RWPE2 (cell line): ENCODE measurements around the gene FGF1.

ENCODE experiments used
- ATAC-seq: fragments of 200-7000 bp; cut with Tn5 transposase; 3 replicates; pipeline ENCODE4 v1.9.1; 2021; ENCODE audit warnings: low read depth
- DNase-seq: peaks from one replicate; pipeline ENCODE4 v3.0.0-alpha.2; 2020; ENCODE audit warnings: low spot score
- H3K27ac ChIP-seq: fragments of 450-650 bp; 2 replicates; pipeline ENCODE4 v1.5.1; 2017; ENCODE audit warnings: mild to moderate bottlenecking; ENCODE audit not compliant: poor library complexity, severe bottlenecking
- H3K27me3 ChIP-seq: fragments of 250-450 bp; sonication (Bioruptor Pico); 2 replicates; pipeline ENCODE4 v1.5.1; 2021; ENCODE audit warnings: mild to moderate bottlenecking, moderate library complexity; ENCODE audit not compliant: insufficient read depth, poor library complexity, severe bottlenecking
- H3K36me3 ChIP-seq: fragments of 250-450 bp; sonication (Bioruptor Pico); 2 replicates; pipeline ENCODE4 v1.5.1; 2020; ENCODE audit warnings: low read depth, mild to moderate bottlenecking, moderate library complexity
- H3K4me1 ChIP-seq: fragments of 250-450 bp; sonication (Bioruptor Pico); 2 replicates; pipeline ENCODE4 v1.5.1; 2021; ENCODE audit warnings: mild to moderate bottlenecking, moderate library complexity; ENCODE audit not compliant: insufficient read depth, poor library complexity, severe bottlenecking
- H3K4me3 ChIP-seq: fragments of 250-450 bp; sonication (Bioruptor Pico); 2 replicates; pipeline ENCODE4 v1.5.1; 2021; ENCODE audit warnings: mild to moderate bottlenecking, moderate library complexity; ENCODE audit not compliant: severe bottlenecking
- H3K9me3 ChIP-seq: fragments of 250-450 bp; sonication (Bioruptor Pico); 2 replicates; pipeline ENCODE4 v1.5.1; 2021; ENCODE audit warnings: mild to moderate bottlenecking, moderate library complexity; ENCODE audit not compliant: severe bottlenecking
- TF ChIP-seq, protein P1 (sequence below): fragments of 450-650 bp; IDR thresholded peaks from one replicate; pipeline ENCODE4 v1.5.1; 2017; ENCODE audit warnings: mild to moderate bottlenecking, moderate library complexity; ENCODE audit not compliant: poor library complexity, severe bottlenecking

FGF1 gene

DNA sequence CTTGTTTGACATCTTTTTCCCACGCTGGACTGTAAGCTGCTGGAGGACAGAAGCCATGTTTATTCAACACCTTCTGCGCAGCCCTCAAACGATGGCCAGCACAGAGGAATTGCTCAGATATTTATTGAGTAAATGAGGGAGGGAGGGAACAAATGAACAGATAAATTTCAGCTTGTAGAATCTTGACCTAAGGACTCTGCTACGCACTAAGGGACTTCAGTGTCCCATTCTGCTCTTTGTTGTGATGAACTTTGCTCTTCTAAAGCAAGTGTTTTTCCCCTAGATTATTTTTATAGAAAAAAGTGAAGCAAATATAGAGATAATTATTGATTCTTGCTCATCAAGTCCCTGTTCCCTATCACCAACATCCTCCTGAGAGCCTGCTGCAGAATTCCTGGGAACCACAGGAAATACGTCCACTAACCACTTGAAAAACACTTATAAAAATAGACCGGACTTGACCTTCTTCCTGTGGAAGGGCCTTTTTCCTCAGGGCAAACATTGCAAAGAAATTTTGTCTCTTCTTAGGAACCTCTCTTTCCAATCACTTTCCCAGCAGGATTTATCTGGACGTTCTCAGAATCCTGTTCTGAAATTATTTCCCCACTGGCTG is 54.9 kb downstream of the FGF1 start:
- Histone ChIP-seq H3K36me3 (no peaks in the 10 kb centered on the region), H3K27me3 (no peaks in the 10 kb centered on the region), H3K4me1 (no peaks in the 10 kb centered on the region), H3K4me3 (no peak overlapping the region), H3K27ac (no peak overlapping the region), H3K9me3 (no peaks in the 10 kb centered on the region)
- DNase-seq (no peak), ATAC-seq (no peak)
- TF ChIP-seq, protein P1, sequence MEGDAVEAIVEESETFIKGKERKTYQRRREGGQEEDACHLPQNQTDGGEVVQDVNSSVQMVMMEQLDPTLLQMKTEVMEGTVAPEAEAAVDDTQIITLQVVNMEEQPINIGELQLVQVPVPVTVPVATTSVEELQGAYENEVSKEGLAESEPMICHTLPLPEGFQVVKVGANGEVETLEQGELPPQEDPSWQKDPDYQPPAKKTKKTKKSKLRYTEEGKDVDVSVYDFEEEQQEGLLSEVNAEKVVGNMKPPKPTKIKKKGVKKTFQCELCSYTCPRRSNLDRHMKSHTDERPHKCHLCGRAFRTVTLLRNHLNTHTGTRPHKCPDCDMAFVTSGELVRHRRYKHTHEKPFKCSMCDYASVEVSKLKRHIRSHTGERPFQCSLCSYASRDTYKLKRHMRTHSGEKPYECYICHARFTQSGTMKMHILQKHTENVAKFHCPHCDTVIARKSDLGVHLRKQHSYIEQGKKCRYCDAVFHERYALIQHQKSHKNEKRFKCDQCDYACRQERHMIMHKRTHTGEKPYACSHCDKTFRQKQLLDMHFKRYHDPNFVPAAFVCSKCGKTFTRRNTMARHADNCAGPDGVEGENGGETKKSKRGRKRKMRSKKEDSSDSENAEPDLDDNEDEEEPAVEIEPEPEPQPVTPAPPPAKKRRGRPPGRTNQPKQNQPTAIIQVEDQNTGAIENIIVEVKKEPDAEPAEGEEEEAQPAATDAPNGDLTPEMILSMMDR: no peak

DNA sequence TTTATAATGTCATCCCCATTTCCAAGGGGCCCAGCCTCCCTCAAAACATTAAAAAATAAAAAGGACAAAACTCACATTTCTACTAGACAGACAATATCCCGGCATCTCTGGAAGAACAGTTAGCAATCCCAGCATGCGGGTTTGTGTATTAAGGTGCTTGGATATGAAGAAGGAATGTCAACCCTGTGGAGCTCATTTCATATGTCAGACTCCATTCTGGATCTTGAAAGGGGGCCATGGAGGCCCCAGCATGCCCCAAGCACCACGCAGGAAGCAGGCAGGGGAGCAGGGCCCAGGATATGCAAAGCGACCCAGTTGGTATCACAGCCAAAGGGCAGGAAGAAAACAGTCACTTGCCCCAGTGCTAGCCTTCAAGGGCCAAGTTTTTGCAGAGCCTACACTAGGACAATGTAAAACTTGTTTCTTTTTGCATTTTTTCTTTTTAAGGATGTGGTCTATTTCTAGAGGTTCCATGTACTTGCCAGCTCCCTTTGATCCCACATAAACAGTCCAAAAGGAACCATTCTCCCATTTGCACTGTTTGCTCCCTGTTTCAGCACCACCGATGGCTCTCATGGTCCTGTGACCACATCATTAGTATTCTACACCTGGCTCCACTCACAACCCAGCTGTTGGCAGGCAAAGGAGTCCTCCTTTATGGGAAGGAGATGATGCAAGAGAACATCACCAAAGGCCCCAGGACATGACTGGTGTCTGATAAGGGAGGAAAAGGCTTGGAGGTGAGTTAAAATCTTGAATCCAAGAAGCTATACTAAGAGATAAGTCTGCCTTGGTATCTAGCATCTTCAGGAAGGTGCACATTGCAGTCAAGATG is 58.3 kb downstream of the FGF1 start:
- Histone ChIP-seq H3K27ac (no peak overlapping the region), H3K4me3 (no peak overlapping the region), H3K36me3 (no peaks in the 10 kb centered on the region), H3K4me1 (no peaks in the 10 kb centered on the region), H3K9me3 (no peaks in the 10 kb centered on the region), H3K27me3 (no peaks in the 10 kb centered on the region)
- TF ChIP-seq, protein P1: no peak
- ATAC-seq (no peak), DNase-seq (no peak)

DNA sequence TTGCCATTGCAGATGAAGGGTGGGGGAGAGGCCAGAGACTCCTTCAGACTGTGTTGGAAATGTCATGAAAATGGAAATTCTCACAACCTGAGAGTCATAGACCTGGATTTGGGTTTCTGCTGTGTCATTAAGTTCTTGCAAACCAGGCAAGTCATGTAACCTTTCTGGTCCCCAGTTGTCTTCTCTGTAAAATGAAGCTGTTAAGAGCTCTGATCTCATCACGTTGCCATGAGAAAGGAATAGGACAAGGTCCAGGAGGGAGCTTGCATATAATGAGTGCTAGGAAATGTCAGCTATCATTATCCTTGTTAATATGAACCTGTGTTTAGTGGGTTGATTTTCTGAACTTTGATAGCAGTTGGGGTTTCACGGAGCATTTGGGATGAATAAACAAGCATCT is 59.1 kb downstream of the FGF1 start:
- DNase-seq (no peak), ATAC-seq (no peak)
- Histone ChIP-seq H3K27me3 (no peaks in the 10 kb centered on the region), H3K9me3 (no peaks in the 10 kb centered on the region), H3K36me3 (no peaks in the 10 kb centered on the region), H3K4me3 (no peak overlapping the region), H3K27ac (no peak overlapping the region), H3K4me1 (no peaks in the 10 kb centered on the region)
- TF ChIP-seq, protein P1: no peak

DNA sequence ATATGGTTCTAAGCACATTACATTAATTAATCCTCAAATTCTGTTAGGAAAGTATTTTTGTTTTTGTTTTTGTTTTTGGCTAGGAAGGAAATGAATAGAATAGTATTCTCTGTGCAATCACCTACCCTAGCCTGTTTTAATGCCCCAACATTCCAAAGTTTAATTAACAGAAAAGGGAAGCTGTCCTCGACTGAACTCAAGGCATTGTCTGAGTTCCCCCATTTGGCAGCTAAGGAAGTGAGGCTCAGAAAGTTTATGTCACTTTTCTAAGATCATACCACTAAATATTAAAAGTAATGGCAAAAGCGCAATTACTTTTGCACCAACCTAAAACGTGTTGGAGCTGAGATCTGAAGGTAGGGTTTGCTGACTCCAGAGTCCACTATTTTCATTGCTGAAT is 59.8 kb downstream of the FGF1 start:
- no peak for ATAC-seq

More for the DNA sequence above, 59.8 kb downstream of the FGF1 start:
- no peaks in the 10 kb centered on the region for H3K27me3 ChIP-seq
- H3K36me3 ChIP-seq: no peaks in the 10 kb centered on the region
- no peak overlapping the region for H3K4me3 ChIP-seq
- peaks cover 3% of the 10 kb centered on the region for H3K4me1 ChIP-seq
- H3K9me3 ChIP-seq: no peaks in the 10 kb centered on the region
- no peak for DNase-seq
- TF ChIP-seq, protein P1: no peak
- H3K27ac ChIP-seq: no peak overlapping the region
